Stimulated activated naive CD8-positive, alpha-beta T cell treated with anti-CD3 and anti-CD28 coated beads, Interleukin-15, Interleukin-2, amounts not matched to agents 100 ng/mL and 50 ng/mL, for 24 hours (primary cell): ENCODE data around the gene SYT2.
A peak's percentile ranks its signal among the peaks of the same experiment; 100 is the strongest.
"Not testable (repeated sequence)": the region's sequence is repeated elsewhere in the genome, so short reads cannot be mapped to it uniquely, and the experiment has no call there.

Source experiments
- H3K27ac Mint-ChIP-seq: one replicate; pipeline ENCODE4 v1.8.0; 2021; ENCODE audit warnings: mild to moderate bottlenecking, mixed read lengths
- H3K27me3 Mint-ChIP-seq: one replicate; pipeline ENCODE4 v1.8.0; 2021; ENCODE audit warnings: mixed read lengths
- H3K36me3 Mint-ChIP-seq: one replicate; pipeline ENCODE4 v1.8.0; 2021; ENCODE audit warnings: low read depth, mixed read lengths
- H3K4me1 Mint-ChIP-seq: one replicate; pipeline ENCODE4 v1.8.0; 2021; ENCODE audit warnings: low read depth, mixed read lengths
- H3K4me3 Mint-ChIP-seq: one replicate; pipeline ENCODE4 v1.8.0; 2021; ENCODE audit warnings: mild to moderate bottlenecking, mixed read lengths
- H3K9me3 Mint-ChIP-seq: one replicate; pipeline ENCODE4 v1.8.0; 2021; ENCODE audit warnings: mixed read lengths

The SYT2 gene

GRCh38 chr1:202619505-202619904, 90.7 kb downstream of the SYT2 start:
- H3K4me3 Mint-ChIP-seq = no peak overlapping the region
- H3K36me3 Mint-ChIP-seq = no peaks in the 10 kb centered on the region
- no peak overlapping the region for H3K27ac Mint-ChIP-seq

GRCh38 chr1:202619012-202619411, 91.2 kb downstream of the SYT2 start:
- H3K27ac Mint-ChIP-seq, H3K36me3 Mint-ChIP-seq: not testable (repeated sequence)

More at GRCh38 chr1:202619505-202619904, 90.7 kb downstream of the SYT2 start:
- Mint-ChIP-seq H3K4me1 (peaks cover 31% of the 10 kb centered on the region), H3K27me3 (peaks cover 43% of the 10 kb centered on the region), H3K9me3 (no peaks in the 10 kb centered on the region)

GRCh38 chr1:202616355-202616915, 93.8 kb downstream of the SYT2 start:
- H3K36me3 Mint-ChIP-seq = no peaks in the 10 kb centered on the region
- H3K27me3 Mint-ChIP-seq = peaks cover 32% of the 10 kb centered on the region
- H3K4me3 Mint-ChIP-seq = peak overlapping the region; percentile 18
- no peaks in the 10 kb centered on the region for H3K9me3 Mint-ChIP-seq
- H3K27ac Mint-ChIP-seq = peak overlapping the region; percentile 27
- H3K4me1 Mint-ChIP-seq = peaks cover 34% of the 10 kb centered on the region

More at GRCh38 chr1:202619012-202619411, 91.2 kb downstream of the SYT2 start:
- Mint-ChIP-seq H3K27me3 (peaks cover 43% of the 10 kb centered on the region), H3K4me1 (peaks cover 34% of the 10 kb centered on the region)
- not testable (repeated sequence) for H3K9me3 Mint-ChIP-seq, H3K4me3 Mint-ChIP-seq

- Mint-ChIP-seq H3K36me3 (no peaks in the 10 kb centered on the region), H3K27me3 (peaks cover 30% of the 10 kb centered on the region), H3K27ac (peak overlapping the region; percentile 27), H3K4me3 (peak overlapping the region; percentile 18), H3K4me1 (peaks cover 34% of the 10 kb centered on the region), H3K9me3 (no peaks in the 10 kb centered on the region)
Observed at GRCh38 chr1:202615501-202616354, 94.5 kb downstream of the SYT2 start.

- not testable (repeated sequence) for H3K4me3 Mint-ChIP-seq, H3K27ac Mint-ChIP-seq, H3K36me3 Mint-ChIP-seq, H3K9me3 Mint-ChIP-seq
- H3K4me1 Mint-ChIP-seq = peaks cover 34% of the 10 kb centered on the region
- H3K27me3 Mint-ChIP-seq = peaks cover 25% of the 10 kb centered on the region
Observed at GRCh38 chr1:202615208-202615500, 95.1 kb downstream of the SYT2 start.

- not testable (repeated sequence) for H3K36me3 Mint-ChIP-seq, H3K9me3 Mint-ChIP-seq, H3K27ac Mint-ChIP-seq, H3K4me3 Mint-ChIP-seq
- H3K27me3 Mint-ChIP-seq = peaks cover 22% of the 10 kb centered on the region
- H3K4me1 Mint-ChIP-seq = peaks cover 34% of the 10 kb centered on the region
Observed at GRCh38 chr1:202614363-202615207, 95.7 kb downstream of the SYT2 start.

GRCh38 chr1:202613571-202613970, 96.7 kb downstream of the SYT2 start:
- H3K9me3 Mint-ChIP-seq = no peaks in the 10 kb centered on the region
- no peak overlapping the region for H3K27ac Mint-ChIP-seq
- H3K4me1 Mint-ChIP-seq = peaks cover 34% of the 10 kb centered on the region
- H3K4me3 Mint-ChIP-seq = no peak overlapping the region
- H3K27me3 Mint-ChIP-seq = peaks cover 12% of the 10 kb centered on the region
- H3K36me3 Mint-ChIP-seq = no peaks in the 10 kb centered on the region

GRCh38 chr1:202612036-202612435, 98.2 kb downstream of the SYT2 start:
- not testable (repeated sequence) for H3K27ac Mint-ChIP-seq, H3K27me3 Mint-ChIP-seq, H3K4me3 Mint-ChIP-seq, H3K36me3 Mint-ChIP-seq, H3K9me3 Mint-ChIP-seq
- H3K4me1 Mint-ChIP-seq = peaks cover 27% of the 10 kb centered on the region

GRCh38 chr1:202605515-202605914, 104.7 kb downstream of the SYT2 start:
- H3K36me3 Mint-ChIP-seq = no peaks in the 10 kb centered on the region

GRCh38 chr1:202603435-202603834, 106.8 kb downstream of the SYT2 start:
- H3K27ac Mint-ChIP-seq = no peak overlapping the region
- H3K9me3 Mint-ChIP-seq = no peaks in the 10 kb centered on the region
- H3K4me3 Mint-ChIP-seq = no peak overlapping the region
- no peaks in the 10 kb centered on the region for H3K36me3 Mint-ChIP-seq
- H3K27me3 Mint-ChIP-seq = no peaks in the 10 kb centered on the region
- no peaks in the 10 kb centered on the region for H3K4me1 Mint-ChIP-seq

More at GRCh38 chr1:202605515-202605914, 104.7 kb downstream of the SYT2 start:
- no peaks in the 10 kb centered on the region for H3K4me1 Mint-ChIP-seq
- H3K27ac Mint-ChIP-seq = no peak overlapping the region
- H3K27me3 Mint-ChIP-seq = no peaks in the 10 kb centered on the region
- no peak overlapping the region for H3K4me3 Mint-ChIP-seq
- H3K9me3 Mint-ChIP-seq = no peaks in the 10 kb centered on the region

GRCh38 chr1:202600432-202601041, 109.7 kb downstream of the SYT2 start:
- Mint-ChIP-seq H3K4me1 (no peaks in the 10 kb centered on the region), H3K9me3 (no peaks in the 10 kb centered on the region), H3K36me3 (no peaks in the 10 kb centered on the region), H3K27ac (no peak overlapping the region), H3K4me3 (no peak overlapping the region), H3K27me3 (no peaks in the 10 kb centered on the region)

GRCh38 chr1:202599669-202600431, 110.4 kb downstream of the SYT2 start:
- no peak overlapping the region for H3K4me3 Mint-ChIP-seq
- H3K36me3 Mint-ChIP-seq = no peaks in the 10 kb centered on the region
- H3K27me3 Mint-ChIP-seq = no peaks in the 10 kb centered on the region

GRCh38 chr1:202597090-202597761, 113.0 kb downstream of the SYT2 start:
- no peaks in the 10 kb centered on the region for H3K36me3 Mint-ChIP-seq
- H3K4me3 Mint-ChIP-seq = no peak overlapping the region
- H3K27ac Mint-ChIP-seq = no peak overlapping the region
- H3K27me3 Mint-ChIP-seq = no peaks in the 10 kb centered on the region
- H3K9me3 Mint-ChIP-seq = no peaks in the 10 kb centered on the region
- no peaks in the 10 kb centered on the region for H3K4me1 Mint-ChIP-seq

More at GRCh38 chr1:202599669-202600431, 110.4 kb downstream of the SYT2 start:
- H3K27ac Mint-ChIP-seq = no peak overlapping the region
- no peaks in the 10 kb centered on the region for H3K9me3 Mint-ChIP-seq
- H3K4me1 Mint-ChIP-seq = no peaks in the 10 kb centered on the region

- H3K27me3 Mint-ChIP-seq = no peaks in the 10 kb centered on the region
- no peaks in the 10 kb centered on the region for H3K4me1 Mint-ChIP-seq
- H3K9me3 Mint-ChIP-seq = no peaks in the 10 kb centered on the region
- no peak overlapping the region for H3K27ac Mint-ChIP-seq
- H3K4me3 Mint-ChIP-seq = no peak overlapping the region
- H3K36me3 Mint-ChIP-seq = no peaks in the 10 kb centered on the region
Observed at GRCh38 chr1:202596638-202597037, 113.6 kb downstream of the SYT2 start.
